DMS53 (cell line): ENCODE measurements around the gene HDGF.
A peak's percentile ranks its signal among the peaks of the same experiment; 100 is the strongest.

Experiments used
- DNase-seq: peaks from one replicate; lab custom pipeline; 2025; lab: John Stamatoyannopoulos, UW

Gene HDGF

GRCh38 chr1:156725683-156726280 lies 25.7 kb downstream of the HDGF start:
- peak; percentile 95 for DNase-seq

DNA sequence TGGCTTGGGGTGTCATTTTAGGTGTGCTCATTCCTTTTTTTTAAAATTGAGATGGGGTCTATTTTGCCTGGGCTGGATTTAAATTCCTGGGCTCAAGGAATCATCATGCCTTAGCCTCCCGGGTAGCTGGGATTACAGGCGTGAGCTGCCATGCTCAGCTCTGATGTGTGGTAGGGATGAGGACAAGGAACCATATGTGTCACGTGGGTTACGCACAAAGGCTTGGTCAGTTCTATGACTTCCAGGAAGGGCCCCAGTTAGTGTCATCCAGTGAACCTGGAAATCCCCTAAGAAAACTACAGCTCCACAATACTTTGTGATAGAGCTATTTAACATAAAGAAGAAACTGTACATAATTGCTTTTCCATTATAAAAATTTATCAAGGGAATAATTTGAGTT lies 29.9 kb downstream of the HDGF start:
- no peak for DNase-seq

GRCh38 chr1:156721131-156721530 lies 30.3 kb downstream of the HDGF start:
- DNase-seq = no peak

DNA sequence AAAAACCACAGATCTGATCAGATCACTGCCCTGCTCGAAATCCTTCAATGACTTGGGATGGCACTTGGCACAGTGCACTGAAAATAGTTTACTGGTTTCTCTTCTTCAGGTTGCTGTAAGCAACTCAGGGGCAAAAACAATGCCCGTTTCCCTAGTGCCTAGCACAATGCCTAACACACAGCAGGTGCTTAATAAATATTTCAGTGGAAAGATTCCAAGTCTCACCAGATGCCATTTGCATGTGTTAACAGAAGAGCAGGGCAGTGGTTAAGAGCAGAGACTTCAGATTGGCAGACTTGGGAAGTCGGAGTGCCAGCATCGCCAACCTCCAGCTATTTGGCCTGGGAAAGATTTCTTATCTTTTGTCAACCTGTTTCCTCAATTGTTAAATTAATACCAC lies 34.1 kb downstream of the HDGF start:
- no peak for DNase-seq

DNA sequence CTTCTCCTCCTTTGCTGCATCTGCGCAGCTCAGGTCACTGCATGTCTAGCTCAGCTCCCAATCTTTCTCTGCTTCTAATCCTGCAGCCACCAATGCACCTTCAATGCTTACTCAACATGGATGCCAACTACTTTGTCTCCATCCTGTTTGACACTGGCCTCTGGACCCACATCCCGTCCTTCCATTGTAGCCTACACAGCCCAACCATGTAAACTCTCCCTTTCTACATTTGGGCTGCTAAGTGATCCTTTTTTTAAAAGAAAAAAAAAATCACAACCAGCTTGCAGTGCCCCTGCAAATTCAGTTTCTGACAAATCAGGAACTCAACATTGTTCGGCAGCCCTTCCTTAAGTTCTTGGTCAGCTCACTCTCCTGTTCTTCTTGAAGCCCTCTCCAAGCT lies 36.6 kb downstream of the HDGF start:
- DNase-seq = no peak

- no peak for DNase-seq
These were observed 38.8 kb downstream of the HDGF start for GRCh38 chr1:156712626-156713025.

- no peak for DNase-seq
These were observed 40.3 kb downstream of the HDGF start for GRCh38 chr1:156711011-156711817.

GRCh38 chr1:156709757-156710489 lies 41.6 kb downstream of the HDGF start:
- peak; percentile 58 for DNase-seq

- no peak for DNase-seq
These were observed 42.4 kb downstream of the HDGF start for GRCh38 chr1:156709031-156709430.

- DNase-seq = no peak
These were observed 43.2 kb downstream of the HDGF start for GRCh38 chr1:156708218-156708661.

DNA sequence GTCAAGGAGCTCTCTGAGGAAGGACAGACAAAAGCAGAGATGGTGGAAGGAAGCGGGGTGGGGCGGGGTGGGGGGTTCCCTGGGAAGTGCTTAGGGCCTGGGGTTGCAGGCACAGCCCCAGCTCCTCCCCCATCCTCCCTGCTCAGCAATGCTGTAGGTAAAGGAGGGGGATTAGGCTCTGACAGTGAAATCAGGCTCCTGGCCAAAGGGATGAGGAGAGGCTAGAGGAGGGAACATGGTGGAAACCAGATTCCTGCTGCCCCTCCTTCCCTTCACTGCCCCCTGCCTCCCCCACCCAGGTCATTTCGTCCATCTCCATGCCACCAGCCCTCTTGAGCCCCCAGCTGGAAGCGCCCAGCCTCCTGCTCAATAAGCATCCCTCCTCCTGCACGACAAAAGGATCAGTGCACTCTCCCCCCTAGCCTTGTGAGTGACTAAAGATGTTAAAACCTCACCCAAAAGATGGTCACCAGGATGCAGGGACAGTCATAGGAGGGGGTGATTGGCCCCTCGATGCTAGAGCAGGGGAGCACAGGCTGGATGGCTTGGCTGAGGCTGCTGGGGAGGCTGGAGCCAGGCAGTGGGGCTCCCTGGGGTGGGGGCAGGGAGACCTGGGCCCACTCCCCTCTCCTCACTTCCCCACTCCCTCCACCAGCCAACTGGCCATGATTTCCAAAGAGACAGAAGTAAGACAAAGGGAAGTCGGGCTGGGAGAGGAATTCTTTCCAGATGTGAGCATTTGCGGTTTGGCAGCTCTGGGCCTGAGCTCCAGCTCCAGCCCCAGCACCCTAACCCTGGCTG lies 43.9 kb downstream of the HDGF start:
- DNase-seq = no peak

DNA sequence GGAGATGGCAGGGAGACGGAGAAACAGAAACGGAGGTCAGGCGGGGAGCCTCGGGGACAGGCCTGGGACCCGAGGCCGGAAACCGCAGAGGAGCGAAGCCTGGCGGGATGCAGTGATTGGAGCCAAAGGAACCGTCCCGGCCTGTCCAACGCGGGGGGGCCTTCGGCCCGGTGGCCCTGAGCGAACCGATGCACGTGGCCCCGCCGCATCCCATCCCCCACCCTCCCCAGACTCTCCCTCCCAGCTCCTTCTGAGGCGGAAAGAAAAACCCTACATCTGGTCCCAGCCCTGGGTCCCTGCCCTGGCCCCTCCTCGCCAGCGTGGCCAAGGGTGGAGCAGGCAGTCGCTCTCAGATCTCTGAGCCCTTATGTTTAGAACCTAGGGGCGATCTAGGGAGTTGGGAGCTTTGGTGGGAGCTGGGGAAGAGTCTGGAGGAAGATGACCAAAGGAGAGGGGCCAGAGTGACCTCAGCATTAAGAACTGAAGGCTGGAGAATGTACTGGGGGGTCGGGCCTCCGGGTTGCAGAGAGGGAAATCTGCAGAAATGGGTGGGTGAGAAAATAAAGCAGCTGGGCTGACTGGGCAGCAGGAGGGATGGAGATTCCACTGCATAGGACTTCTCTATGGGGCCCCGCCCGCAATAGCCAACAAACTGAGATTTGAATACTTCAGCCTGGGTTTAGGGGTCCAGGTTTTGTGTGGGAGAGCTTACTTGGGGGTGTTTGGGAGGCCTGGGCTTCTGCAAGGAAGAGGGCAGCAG lies 44.6 kb downstream of the HDGF start:
- peak; percentile 67 for DNase-seq

DNA sequence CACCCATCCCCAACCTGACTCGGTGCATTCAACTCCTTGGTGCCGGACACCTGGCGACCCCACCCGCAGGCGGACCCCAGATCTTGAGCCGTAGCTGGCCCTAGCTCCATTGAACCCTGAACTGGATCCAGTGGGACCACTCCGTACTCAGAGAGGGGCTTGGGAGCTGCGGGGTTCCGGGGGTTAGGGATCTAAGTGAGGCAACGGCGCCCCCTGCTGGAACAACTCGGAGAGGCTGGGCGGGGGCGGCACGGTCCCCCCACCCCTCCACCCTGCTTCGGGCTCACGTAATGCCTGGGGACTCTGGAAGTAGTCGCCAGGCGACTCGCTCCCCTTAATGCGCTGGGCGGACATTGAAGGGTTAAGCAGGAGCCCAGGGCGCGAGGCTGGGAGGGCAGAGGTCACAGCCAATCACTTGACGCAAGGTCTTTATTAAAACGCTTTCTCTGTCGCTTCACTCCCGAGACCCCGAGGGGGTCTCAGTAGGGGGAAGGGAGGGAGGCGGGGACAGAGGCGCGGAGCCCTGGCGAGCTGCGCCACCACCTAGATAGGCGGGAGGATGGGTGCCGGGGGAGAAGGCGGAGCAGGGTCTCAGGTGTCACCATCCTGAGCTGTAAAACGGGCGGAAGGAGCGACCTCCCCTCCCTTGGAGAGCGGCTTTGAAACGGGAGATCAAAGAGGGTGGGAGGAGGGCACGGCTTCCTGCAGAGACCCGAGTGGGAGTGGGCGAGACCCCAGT lies 45.4 kb downstream of the HDGF start:
- DNase-seq = peak; percentile 81

DNA sequence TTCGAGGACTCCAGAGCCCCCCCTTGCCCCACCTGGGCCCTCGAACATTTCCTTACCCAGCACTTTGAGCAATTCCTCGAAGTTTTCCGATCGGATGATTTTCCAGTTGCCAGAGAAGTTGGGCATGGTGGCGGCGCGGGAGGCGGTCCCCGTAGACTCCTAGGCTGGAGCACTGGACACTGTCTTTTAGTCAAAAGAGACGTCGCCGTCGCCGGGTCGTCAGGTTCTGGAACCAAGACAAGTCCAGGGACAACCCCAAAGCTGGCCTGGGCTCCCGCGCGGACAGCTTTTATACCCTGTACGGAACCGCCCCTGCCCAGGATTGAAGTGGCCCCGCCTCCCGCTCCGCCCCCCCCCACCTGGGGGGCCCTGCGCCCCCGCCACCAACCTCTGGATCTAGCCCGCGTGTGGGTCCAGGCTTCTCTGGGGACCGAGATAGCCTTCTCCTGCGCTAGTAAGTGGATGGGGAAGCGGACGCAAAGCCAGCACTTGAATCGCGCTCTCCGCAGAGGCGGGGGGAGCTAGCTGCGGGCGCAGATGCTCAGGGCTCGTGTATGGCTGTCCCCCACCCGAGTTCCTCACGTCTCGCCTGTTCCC lies 46.1 kb downstream of the HDGF start, which contains the start of gene CRABP2:
Gene CRABP2, minus strand, starts transcription at position 263 of the 597 bp plus-strand sequence. Its CDS starts 137 bp downstream, at position 126.
- DNase-seq = peak; percentile 74

DNA sequence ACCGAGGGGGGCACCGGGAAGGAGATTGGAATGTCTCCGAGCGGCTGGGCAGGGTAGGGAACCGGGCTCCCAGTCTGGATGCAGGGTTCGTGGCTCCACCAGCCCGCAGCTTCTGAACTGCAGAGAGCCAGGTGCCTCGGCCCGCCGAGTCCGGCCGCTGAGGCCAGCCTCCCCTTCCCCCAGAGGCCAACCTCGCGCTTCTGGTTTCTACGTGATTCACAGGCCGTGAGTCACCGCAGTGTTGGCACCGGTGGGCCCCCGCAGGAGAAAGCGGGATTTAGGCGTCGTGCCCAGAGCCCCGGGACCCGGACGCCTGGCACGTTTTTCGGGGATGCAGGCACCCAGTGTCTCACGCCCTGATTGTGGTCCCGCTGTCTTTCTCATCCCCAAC lies 46.5 kb downstream of the HDGF start:
- DNase-seq = peak; percentile 82

DNA sequence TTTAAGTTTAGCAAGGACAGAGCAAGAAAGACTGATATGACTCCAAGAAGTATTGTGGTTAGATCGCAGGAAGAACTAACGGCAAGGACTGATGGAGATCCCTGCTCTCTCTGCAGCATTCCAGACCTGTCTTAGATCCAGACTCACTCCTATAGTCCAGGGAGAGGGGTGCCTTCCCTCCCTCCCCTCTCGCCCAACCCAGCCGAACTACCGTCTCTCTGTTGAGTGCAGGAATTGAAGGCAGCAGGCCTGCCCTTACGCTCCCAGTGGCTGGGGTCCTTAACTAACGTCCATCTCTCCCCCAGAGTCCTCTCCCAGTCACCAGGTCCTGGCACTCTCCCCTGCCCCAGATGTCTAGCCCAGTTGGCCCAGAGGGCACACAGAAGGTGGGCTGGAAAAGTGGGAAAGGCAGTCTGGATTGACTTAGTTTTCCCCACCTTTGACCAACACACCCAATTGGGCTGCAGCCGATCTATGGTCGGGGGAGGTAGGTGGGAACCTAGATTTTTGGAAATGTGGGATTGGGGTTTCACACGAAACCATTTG lies 47.2 kb downstream of the HDGF start:
- DNase-seq = no peak

- no peak for DNase-seq
These were observed 47.7 kb downstream of the HDGF start for GRCh38 chr1:156703741-156704140.

GRCh38 chr1:156703336-156703735 lies 48.1 kb downstream of the HDGF start:
- no peak for DNase-seq

DNA sequence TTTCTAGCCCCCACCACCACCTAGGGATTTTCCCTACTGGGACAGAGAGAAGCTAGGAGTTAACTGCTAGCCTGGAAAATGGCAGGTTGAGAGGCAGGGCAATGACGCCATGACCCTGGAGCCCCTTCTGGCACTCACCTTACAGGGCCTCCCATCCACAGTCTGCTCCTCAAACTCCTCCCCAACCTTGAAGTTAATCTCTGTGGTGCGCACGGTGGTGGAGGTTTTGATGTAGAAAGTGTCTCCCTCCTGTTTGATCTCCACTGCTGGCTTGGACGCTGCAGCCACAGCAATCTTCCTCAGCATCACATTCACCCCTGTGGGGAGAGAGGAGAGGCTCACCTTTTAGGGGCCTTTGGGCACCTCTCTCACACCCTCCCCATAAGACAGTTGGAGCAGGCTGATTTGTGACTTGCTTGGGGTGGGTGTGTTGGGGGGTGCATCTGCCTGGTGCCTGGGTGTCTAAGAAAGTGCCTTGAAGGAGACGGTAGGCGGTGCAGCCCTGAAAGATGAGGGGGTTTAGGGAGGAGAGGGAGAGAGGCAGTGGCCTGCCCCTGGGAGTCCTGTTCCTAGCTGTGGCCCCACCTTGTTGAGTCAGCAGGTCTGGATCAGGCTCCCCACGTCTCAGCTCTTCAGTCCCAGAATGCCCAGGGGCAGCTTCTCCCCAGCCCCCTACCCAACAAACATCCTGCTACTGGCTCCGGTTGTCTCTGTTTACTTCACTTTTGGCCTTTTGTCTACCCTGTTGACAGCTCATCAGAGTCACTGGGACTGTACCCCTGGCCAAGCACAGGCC lies 50.5 kb downstream of the HDGF start:
- DNase-seq = no peak
